AG10803 (cell line): Measurements from ENCODE around the gene SEBOX.

ENCODE experiments used
- DNase-seq: peaks from one replicate; pipeline ENCODE4 v3.0.0; 2010; ENCODE audit warnings: low read depth
- H3K4me3 ChIP-seq: 2 replicates; pipeline ENCODE4 v1.5.1; 2011; ENCODE audit warnings: mild to moderate bottlenecking, low read length, control low read depth
- CTCF ChIP-seq: conservative IDR thresholded peaks from 2 replicates; pipeline ENCODE4 v1.5.1; 2011; ENCODE audit warnings: mild to moderate bottlenecking, low read length, control low read depth, inconsistent platforms

Gene SEBOX

DNA sequence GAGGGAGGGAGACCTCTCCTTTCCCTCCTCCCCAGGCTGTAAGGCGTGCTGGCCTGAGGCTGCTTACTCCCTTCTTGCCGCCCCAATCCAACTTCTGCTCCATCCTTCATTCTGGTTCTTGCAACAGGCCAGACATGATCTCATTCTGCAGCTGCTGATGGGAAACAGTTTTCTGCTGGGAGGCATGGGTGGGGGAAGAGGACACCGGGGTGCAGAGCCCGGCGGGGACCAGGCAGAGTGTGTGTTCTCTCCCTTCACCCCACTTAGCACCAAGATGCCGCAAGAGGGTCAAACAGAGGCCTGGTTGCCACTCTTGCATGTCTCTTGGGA is 7.9 kb upstream of the SEBOX start:
- H3K4me3 ChIP-seq: peak overlapping the region; percentile 70
- DNase-seq: no peak
- no peak for TF ChIP-seq CTCF

GRCh38 chr17:28372203-28372944 is 7.4 kb upstream of the SEBOX start:
- peak; percentile 32 for DNase-seq
- no peak for TF ChIP-seq CTCF
- peak overlapping the region; percentile 70 for H3K4me3 ChIP-seq

DNA sequence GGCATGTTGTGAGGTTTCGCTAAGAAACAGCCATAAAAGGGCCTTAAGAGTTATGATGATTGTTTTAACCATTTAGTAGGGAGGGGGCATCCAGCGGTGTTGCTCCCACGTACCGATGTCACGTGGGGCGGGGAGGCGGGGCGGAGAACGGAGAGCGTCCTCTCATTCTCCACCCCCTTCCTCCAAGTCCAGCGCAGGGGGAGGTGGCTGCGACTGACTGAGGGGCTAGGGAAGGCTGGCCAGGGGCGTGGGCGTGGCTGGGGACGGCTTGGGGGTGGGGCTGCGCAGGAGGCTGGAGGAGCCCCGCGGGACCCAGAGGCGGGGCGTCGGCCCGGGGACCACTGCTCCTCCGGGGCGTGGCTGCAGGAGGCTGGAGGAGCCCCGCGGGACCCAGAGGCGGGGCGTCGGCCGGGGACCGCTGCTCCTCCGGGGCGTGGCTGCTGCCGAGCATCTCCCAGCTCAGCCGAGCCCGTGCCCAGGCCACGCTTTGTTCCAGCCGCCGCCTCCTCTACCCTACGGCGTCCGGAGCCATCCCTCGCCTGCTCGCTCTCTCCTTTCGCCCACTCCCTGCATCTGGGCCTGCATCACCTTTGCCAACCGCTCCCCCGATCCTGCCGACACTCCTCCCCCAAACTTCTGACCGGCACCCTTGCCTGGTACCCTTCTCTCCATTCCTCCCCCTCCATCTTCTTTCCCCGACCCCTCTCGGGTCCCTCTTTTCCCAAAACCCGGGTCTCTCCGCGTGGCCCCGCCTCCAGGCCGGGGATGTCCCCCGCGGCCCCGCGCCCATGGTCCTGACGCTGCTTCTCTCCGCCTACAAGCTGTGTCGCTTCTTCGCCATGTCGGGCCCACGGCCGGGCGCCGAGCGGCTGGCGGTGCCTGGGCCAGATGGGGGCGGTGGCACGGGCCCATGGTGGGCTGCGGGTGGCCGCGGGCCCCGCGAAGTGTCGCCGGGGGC is 6.5 kb upstream of the SEBOX start, which contains the start of gene SARM1:
Gene SARM1 (plus strand): TSS at position 450 of the 958 bp plus-strand sequence. CDS start 339 bp downstream, at position 789.
- H3K4me3 ChIP-seq: peak within 1 kb of the TSS; percentile 70
- no peak for TF ChIP-seq CTCF
- peak; percentile 69 for DNase-seq

- no peak for DNase-seq
- no peak for TF ChIP-seq CTCF
- H3K4me3 ChIP-seq: no peak overlapping the region; the same call in 1 of the 2 replicates
Observed at GRCh38 chr17:28370744-28371103, 5.7 kb upstream of the SEBOX start.

DNA sequence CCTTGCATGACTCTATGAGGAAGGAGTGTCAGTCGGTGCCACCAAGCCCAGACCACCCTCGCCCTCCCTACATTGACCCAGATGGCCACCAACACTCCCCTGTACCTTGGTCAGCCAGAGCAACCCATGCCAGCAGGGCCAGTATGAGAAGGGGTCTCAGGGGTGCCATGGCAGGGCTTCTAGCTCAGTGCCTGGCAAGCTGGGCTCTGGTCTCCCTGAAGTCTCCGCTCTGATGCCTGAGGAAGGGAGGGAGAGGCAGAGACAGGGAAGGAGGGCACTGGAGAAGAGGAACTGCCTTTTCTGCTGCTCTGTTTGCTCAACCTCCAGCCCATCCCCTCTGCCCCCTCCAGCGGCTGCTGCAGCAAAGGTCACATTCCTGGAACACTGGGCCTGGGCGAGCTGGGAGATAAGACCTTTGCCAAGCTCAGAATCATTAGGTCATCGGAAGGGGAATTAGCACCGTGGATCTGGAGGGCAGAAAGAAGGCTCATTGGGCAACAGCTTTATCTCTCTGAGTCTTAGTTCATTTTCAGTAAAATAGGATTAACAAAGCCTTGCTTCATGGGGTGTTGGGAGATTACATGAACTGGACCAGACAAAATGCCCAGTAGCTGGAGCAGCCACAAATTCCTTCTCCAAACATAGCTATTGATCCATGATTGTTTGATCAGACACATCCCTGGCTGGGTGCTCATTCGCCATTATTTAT is 5.2 kb upstream of the SEBOX start, which contains the start of gene VTN:
Gene VTN (minus strand): TSS at position 273 of the 709 bp plus-strand sequence. CDS start 104 bp downstream, at position 169.
- TF ChIP-seq CTCF: no peak
- no peak for DNase-seq
- H3K4me3 ChIP-seq: peak within 1 kb of the TSS; percentile 70

DNA sequence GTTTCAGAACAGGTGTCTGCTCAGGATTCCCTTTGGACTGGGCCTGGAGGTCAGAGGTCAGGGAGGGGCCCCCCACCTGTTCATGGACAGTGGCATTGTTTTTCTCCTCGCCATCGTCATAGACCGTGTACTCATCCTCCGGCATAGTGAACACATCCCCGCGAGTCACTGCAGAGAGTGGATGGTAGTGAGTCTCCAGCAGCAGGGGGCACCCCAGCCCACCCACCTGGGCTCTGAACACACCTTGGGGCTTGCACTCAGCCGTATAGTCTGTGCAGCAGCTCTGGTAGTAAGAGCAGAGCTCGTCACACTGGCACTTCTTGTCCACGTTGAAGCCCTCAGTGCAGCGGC is 4.7 kb upstream of the SEBOX start:
- no peak for DNase-seq
- H3K4me3 ChIP-seq: no peak overlapping the region
- TF ChIP-seq CTCF: no peak
